Measurements from ENCODE around the gene AGMAT. TPM values are rescaled to one million over a fixed set of nuclear protein-coding genes. Genes with fewer than 3 reads are reported as not detected.

AGMAT gene
- total and polyA plus RNA-seq, 9 of the 15 experiments (the other 6 are each of a cell fraction or from before 2014, with no cell fraction given), result not detected

DNA sequence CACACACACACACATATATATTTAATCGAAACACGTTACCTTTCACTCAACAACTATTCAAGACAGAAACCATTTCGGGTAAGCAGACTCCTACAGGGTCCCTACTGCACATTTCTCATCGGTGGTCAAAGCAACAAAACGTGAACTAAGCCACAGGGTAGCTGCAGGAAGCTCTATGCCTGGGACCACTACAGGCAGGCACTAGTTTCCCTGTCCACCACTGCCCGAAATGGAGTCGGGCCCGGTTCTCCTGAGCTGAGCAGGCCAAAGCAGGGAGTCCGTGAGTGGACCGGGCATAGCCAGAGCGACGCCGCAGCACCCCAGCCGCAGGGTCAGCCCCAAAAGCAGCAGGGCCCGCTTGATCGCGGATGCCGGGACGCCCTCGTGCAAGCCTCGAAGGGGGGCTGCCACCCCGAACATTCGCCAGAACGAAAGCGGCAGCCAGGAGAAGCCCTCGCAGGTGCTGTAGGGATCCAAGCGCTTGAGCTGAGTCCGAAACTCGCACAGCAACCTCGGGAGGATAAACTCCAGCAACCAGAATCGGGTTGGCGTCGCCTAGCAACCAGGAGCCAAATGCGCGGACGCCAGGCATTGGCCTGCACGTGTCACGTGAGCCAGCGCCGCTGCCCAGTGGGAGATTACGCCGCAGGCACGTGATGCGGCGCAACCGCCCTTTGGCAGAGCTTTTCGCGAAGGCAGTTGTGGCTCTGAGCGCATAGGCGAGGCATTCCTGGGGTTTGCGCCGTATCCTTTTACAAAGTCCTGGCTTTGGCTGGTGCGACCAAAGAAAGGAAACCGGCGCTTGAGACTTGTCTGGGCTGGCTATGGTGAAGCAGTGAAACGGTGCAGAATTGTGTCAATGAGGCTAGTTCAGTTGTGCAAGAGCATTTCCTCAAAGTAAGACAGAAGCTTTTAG lies 18.5 kb upstream of the AGMAT start (continued):
- TF ChIP-seq, protein P1, sequence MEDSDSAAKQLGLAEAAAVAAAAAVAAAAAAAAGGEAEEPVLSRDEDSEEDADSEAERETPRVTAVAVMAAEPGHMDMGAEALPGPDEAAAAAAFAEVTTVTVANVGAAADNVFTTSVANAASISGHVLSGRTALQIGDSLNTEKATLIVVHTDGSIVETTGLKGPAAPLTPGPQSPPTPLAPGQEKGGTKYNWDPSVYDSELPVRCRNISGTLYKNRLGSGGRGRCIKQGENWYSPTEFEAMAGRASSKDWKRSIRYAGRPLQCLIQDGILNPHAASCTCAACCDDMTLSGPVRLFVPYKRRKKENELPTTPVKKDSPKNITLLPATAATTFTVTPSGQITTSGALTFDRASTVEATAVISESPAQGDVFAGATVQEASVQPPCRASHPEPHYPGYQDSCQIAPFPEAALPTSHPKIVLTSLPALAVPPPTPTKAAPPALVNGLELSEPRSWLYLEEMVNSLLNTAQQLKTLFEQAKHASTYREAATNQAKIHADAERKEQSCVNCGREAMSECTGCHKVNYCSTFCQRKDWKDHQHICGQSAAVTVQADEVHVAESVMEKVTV (CRISPR knock-in tag; IDR thresholded peaks at IDR 0.05), result no peak
- TF ChIP-seq ZKSCAN1 (IDR thresholded peaks at IDR 0.05; ENCODE audit: low read depth, low read length) (no peak), SMAD3 (CRISPR knock-in tag; conservative IDR thresholded peaks at IDR 0.05) (no peak), ZFPM2 (CRISPR knock-in tag; IDR thresholded peaks at IDR 0.05) (no peak), ZNF586 (CRISPR knock-in tag; conservative IDR thresholded peaks at IDR 0.05) (no peak), TEAD2 (tag; IDR thresholded peaks at IDR 0.05) (no peak), POLR2G (IDR thresholded peaks at IDR 0.05; ENCODE audit: low read depth, low read length) (peak; percentile 43; the same call in 1 of the 2 replicates)
- TF ChIP-seq, protein P2, sequence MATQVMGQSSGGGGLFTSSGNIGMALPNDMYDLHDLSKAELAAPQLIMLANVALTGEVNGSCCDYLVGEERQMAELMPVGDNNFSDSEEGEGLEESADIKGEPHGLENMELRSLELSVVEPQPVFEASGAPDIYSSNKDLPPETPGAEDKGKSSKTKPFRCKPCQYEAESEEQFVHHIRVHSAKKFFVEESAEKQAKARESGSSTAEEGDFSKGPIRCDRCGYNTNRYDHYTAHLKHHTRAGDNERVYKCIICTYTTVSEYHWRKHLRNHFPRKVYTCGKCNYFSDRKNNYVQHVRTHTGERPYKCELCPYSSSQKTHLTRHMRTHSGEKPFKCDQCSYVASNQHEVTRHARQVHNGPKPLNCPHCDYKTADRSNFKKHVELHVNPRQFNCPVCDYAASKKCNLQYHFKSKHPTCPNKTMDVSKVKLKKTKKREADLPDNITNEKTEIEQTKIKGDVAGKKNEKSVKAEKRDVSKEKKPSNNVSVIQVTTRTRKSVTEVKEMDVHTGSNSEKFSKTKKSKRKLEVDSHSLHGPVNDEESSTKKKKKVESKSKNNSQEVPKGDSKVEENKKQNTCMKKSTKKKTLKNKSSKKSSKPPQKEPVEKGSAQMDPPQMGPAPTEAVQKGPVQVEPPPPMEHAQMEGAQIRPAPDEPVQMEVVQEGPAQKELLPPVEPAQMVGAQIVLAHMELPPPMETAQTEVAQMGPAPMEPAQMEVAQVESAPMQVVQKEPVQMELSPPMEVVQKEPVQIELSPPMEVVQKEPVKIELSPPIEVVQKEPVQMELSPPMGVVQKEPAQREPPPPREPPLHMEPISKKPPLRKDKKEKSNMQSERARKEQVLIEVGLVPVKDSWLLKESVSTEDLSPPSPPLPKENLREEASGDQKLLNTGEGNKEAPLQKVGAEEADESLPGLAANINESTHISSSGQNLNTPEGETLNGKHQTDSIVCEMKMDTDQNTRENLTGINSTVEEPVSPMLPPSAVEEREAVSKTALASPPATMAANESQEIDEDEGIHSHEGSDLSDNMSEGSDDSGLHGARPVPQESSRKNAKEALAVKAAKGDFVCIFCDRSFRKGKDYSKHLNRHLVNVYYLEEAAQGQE (IDR thresholded peaks at IDR 0.05; ENCODE audit: borderline replicate concordance), result peak; percentile 87
- TF ChIP-seq, protein P2 (CRISPR knock-in tag; IDR thresholded peaks at IDR 0.05; ENCODE audit: low read depth), result 0 out of 2 replicates have a peak, but pooled peaks have one; percentile 36
- TF ChIP-seq, protein P3, sequence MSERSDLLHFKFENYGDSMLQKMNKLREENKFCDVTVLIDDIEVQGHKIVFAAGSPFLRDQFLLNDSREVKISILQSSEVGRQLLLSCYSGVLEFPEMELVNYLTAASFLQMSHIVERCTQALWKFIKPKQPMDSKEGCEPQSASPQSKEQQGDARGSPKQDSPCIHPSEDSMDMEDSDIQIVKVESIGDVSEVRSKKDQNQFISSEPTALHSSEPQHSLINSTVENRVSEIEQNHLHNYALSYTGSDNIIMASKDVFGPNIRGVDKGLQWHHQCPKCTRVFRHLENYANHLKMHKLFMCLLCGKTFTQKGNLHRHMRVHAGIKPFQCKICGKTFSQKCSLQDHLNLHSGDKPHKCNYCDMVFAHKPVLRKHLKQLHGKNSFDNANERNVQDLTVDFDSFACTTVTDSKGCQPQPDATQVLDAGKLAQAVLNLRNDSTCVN (CRISPR knock-in tag; IDR thresholded peaks at IDR 0.05), result no peak
- TF ChIP-seq, protein P4, sequence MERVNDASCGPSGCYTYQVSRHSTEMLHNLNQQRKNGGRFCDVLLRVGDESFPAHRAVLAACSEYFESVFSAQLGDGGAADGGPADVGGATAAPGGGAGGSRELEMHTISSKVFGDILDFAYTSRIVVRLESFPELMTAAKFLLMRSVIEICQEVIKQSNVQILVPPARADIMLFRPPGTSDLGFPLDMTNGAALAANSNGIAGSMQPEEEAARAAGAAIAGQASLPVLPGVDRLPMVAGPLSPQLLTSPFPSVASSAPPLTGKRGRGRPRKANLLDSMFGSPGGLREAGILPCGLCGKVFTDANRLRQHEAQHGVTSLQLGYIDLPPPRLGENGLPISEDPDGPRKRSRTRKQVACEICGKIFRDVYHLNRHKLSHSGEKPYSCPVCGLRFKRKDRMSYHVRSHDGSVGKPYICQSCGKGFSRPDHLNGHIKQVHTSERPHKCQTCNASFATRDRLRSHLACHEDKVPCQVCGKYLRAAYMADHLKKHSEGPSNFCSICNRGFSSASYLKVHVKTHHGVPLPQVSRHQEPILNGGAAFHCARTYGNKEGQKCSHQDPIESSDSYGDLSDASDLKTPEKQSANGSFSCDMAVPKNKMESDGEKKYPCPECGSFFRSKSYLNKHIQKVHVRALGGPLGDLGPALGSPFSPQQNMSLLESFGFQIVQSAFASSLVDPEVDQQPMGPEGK (CRISPR knock-in tag; IDR thresholded peaks at IDR 0.05; ENCODE audit: borderline replicate concordance), result no peak

Data from K562 (cell line).